ENCODE results near the gene CPLX1.

CPLX1 gene

DNA sequence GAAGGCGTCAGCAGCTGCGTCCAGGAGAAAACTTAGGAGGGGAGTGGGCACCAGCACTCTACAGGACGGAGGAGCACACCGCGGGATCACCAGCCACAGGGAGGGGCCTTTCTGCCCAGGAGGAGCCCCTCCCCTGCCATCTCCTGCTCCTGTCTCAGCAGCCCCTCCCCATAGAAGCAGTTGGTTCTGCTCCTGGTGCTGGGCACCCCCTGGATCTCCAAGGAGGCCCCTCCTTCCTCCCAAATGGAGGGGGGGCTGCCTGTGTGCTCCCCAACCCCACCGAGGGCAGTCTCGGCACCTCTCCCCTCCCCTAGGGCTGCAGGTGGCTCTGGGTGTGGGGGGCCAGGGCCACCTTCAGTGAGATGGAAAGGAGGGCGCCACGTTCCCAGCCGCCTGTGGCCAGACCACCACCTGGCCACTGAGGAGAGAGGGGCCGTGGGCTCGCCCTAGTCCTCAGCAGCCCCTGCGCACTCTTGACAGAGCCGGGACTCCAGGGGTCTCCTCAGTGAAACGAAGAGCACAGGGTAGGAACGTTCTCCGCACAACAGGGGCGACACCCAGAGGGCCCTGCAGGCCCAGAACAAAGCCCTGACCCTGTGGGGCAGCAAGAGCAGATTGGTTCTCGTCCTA lies 37.8 kb downstream of the CPLX1 start:
- Histone ChIP-seq H3K9me3 (no peaks in the 10 kb centered on the region), H3K36me3 (no peaks in the 10 kb centered on the region), H3K27ac (no peak overlapping the region), H3K27me3 (peaks cover 5 to 88% of the 10 kb centered on the region in 2 donors), H3K4me3 (no peak overlapping the region), H3K4me1 (peaks cover 0 to 41% (median 25%) of the 10 kb centered on the region in 4 donors)
- DNase-seq, result no peak
- intact Hi-C loops (cut with DNase I; ENCODE audit: low total_unique reads), result loop anchor here (10.0 kb wide), 4 partner anchors 83 to 227 kb away; partner anchors contain the start of genes ATP5ME, FGFRL1, GAK and MYL5
- TF ChIP-seq, protein P1, sequence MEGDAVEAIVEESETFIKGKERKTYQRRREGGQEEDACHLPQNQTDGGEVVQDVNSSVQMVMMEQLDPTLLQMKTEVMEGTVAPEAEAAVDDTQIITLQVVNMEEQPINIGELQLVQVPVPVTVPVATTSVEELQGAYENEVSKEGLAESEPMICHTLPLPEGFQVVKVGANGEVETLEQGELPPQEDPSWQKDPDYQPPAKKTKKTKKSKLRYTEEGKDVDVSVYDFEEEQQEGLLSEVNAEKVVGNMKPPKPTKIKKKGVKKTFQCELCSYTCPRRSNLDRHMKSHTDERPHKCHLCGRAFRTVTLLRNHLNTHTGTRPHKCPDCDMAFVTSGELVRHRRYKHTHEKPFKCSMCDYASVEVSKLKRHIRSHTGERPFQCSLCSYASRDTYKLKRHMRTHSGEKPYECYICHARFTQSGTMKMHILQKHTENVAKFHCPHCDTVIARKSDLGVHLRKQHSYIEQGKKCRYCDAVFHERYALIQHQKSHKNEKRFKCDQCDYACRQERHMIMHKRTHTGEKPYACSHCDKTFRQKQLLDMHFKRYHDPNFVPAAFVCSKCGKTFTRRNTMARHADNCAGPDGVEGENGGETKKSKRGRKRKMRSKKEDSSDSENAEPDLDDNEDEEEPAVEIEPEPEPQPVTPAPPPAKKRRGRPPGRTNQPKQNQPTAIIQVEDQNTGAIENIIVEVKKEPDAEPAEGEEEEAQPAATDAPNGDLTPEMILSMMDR (IDR thresholded peaks at IDR 0.05), result no peak

DNA sequence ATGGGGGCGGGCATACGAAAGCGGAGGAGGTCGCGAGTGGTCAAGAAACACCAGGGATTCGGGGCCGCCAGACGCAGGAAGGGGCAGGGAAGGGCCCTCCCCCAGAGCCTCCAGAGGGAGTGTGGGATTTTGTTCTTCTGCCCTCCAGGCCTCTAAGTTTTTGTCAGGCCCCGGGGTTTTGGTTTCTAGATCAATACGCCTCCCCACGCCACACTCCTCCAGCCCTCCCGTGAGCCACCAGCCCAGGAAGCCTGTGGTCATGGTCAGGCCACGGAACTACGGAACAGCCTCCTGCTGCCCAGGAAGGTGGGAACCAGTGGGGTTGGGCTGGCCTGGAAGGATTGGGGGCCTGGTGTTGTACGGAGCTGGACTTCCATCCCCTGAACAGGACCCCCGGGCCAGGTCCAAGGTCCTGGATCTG lies 38.4 kb downstream of the CPLX1 start:
- peaks cover 0 to 43% (median 26%) of the 10 kb centered on the region in 4 donors for H3K4me1 ChIP-seq
- intact Hi-C loops (cut with DNase I; ENCODE audit: low total_unique reads), result loop anchor here (10.0 kb wide), 4 partner anchors 83 to 227 kb away; partner anchors contain the start of genes ATP5ME, FGFRL1, GAK and MYL5
- H3K4me3 ChIP-seq, result no peak overlapping the region
- no peaks in the 10 kb centered on the region for H3K9me3 ChIP-seq
- peaks cover 5 to 82% of the 10 kb centered on the region in 2 donors for H3K27me3 ChIP-seq
- DNase-seq, result no peak
- H3K27ac ChIP-seq, result no peak overlapping the region
- H3K36me3 ChIP-seq, result no peaks in the 10 kb centered on the region
- TF ChIP-seq, protein P1 (IDR thresholded peaks at IDR 0.05), result no peak

DNA sequence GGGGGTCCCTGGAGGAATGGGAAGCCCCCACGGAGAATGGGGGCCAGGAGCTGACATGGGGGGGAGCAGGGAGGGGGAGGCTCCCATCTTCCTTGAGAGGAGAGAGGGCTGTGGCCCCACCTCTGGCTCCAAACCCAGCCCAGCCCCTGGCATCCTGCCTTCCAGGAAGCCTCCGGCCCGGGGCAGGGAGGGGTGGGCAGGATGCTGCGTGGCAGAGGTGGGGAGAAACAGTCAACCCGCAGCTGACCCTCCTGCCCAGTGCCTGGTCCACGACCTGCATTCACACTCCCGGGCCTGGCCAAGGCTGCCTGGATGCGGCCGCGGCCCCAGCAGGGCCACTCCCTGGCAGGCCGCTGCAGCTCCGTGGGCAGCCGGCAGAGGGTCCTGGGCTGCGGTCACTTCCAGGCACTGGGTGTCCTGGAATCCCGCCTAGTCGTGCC lies 39.0 kb downstream of the CPLX1 start:
- Histone ChIP-seq H3K27ac (peak overlapping the region in 1 of 2 donors; percentile 30), H3K4me3 (peak overlapping the region; percentile 36 to 44), H3K27me3 (peaks cover 5 to 75% of the 10 kb centered on the region in 2 donors), H3K36me3 (no peaks in the 10 kb centered on the region), H3K9me3 (no peaks in the 10 kb centered on the region), H3K4me1 (peaks cover 4 to 41% (median 21%) of the 10 kb centered on the region in 4 donors)
- TF ChIP-seq, protein P1 (IDR thresholded peaks at IDR 0.05), result no peak
- no peak for DNase-seq
- intact Hi-C loops (cut with DNase I; ENCODE audit: low total_unique reads), result loop anchor here (10.0 kb wide), 4 partner anchors 82 to 228 kb away; partner anchors contain the start of genes ATP5ME, FGFRL1, GAK and MYL5

DNA sequence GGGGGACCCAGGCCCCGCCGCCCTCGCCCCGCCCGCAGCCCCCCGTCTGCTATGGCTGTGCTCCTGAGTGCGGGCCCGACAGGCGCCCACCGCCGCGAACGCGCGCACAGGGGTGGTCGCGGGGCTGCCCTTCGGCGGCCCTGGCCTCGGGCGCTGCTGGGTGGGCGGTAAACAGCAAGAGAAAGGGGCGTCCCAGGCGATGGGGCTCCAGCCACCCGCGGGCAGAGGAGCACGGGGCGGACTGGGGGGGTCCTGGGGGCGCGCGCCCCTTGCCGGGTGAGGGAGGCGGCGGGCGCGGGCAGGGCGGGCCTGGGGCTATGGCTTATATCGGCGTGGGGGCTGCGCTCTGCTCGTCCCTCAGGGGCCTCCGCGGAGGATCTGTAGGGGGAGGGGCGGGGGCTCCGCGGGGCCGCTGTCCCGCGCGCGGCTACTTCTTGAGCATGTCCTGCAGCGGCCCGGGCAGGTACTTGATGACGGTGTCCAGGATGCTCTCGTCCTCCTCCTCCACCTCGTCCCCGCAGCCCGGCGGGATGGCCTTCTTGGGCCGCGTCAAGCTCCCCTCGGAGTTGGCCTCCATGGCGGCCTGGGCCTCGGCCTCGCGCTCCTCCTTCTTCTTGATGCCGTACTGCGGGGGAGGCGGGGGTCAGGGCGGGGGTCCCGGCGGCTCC lies 39.7 kb downstream of the CPLX1 start:
- TF ChIP-seq, protein P1 (IDR thresholded peaks at IDR 0.05), result no peak
- no peak for DNase-seq
- Histone ChIP-seq H3K27ac (peak overlapping the region in 1 of 2 donors; percentile 30), H3K36me3 (no peaks in the 10 kb centered on the region), H3K9me3 (no peaks in the 10 kb centered on the region), H3K27me3 (peaks cover 5 to 69% of the 10 kb centered on the region in 2 donors), H3K4me3 (peak overlapping the region; percentile 36 to 44), H3K4me1 (peaks cover 4 to 38% (median 20%) of the 10 kb centered on the region in 4 donors)
- intact Hi-C loops (cut with DNase I; ENCODE audit: low total_unique reads), result loop anchor here (10.0 kb wide), 4 partner anchors 81 to 229 kb away; partner anchors contain the start of genes ATP5ME, FGFRL1, GAK and MYL5

DNA sequence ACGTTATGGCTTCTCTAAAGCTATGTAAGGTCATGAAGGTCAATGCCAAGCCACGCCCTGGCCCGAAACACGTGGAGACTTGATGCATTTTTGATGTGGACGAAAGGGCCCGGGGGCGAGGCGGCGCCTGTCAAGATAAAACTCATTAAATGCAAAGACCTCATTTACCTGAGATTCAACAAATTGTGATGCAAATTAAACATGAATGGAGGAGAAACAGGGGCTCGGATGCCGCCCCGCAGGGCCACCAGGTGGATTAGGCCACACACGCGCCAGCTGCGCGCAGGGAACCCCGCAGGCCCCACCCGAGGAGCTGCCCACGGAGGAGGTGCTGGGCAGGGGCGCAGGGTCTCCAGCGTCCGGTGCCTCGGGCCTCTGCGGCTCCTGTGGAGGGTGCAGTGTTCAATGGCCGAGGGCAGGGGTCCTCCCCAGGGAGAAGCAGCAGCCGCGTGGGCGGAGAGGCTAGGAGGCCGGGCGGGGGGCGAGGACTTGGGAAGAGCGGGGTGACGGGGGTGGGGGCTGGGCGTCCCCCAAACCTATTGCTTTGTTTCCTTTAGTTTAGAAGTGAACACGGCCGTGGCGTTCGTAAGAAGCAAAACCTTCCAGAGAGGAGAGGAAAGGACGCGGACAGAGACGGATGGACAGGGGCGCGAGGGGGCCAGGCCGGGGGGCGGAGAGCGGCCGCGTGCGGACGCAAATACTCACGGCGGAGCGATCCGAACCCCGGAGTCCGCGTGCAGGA lies 40.4 kb downstream of the CPLX1 start:
- no peaks in the 10 kb centered on the region for H3K36me3 ChIP-seq
- H3K4me1 ChIP-seq, result peaks cover 4 to 45% (median 26%) of the 10 kb centered on the region in 4 donors
- no peaks in the 10 kb centered on the region for H3K9me3 ChIP-seq
- no peak for DNase-seq
- H3K27me3 ChIP-seq, result peaks cover 5 to 63% of the 10 kb centered on the region in 2 donors
- intact Hi-C loops (cut with DNase I; ENCODE audit: low total_unique reads), result loop anchor here (10.0 kb wide), 4 partner anchors 81 to 229 kb away; partner anchors contain the start of genes ATP5ME, FGFRL1, GAK and MYL5
- TF ChIP-seq, protein P1 (IDR thresholded peaks at IDR 0.05), result no peak
- peak overlapping the region in 1 of 2 donors; percentile 30 for H3K27ac ChIP-seq
- H3K4me3 ChIP-seq, result peak overlapping the region; percentile 36 to 44
